ENCODE measurements around the gene MICAL2.

Gene MICAL2

DNA sequence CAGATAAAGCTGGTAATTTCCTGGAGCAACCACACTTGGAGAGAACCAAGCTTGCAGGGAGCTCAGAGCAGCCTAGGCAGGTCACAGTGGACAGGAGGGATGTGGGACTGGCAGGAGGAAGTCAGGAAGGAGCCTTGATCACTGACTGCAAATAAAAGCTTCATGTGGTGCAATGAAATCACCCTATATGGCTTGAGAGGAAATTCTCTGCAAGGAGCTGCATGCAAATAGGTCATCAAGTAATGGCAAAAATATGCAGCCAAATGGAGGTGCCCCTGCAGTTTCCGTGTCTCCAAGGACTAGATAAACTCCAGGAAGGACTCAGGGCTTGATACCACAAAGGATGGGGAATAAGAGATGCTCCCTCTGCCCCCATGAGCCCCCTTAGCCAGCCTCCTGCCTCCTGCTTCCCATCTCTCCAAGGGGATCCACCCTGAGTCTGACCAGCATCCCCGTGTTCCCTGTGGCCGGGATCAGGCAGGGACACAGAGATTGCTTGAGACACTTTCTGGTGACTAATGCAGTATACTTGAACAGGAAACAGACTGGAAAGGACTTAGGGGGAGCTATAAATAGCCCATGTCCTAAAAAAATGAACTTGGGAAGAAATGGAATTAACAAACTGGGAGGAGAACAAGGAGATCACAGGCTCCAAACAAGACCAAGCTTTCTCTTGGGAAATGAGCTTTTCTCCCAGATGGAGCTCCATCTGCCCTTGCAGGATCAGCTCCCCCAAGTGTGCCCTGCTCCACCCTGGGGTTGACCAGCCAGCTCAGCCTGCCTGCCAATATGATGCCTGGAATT lies 23.9 kb upstream of the MICAL2 start:
- in situ Hi-C loops (cut with MboI; ENCODE audit: low pct_unique_long_range_greater_than_20kb, low sequenced_read_pairs, unreplicated experiment): no loop called here
- TF ChIP-seq, protein P1, sequence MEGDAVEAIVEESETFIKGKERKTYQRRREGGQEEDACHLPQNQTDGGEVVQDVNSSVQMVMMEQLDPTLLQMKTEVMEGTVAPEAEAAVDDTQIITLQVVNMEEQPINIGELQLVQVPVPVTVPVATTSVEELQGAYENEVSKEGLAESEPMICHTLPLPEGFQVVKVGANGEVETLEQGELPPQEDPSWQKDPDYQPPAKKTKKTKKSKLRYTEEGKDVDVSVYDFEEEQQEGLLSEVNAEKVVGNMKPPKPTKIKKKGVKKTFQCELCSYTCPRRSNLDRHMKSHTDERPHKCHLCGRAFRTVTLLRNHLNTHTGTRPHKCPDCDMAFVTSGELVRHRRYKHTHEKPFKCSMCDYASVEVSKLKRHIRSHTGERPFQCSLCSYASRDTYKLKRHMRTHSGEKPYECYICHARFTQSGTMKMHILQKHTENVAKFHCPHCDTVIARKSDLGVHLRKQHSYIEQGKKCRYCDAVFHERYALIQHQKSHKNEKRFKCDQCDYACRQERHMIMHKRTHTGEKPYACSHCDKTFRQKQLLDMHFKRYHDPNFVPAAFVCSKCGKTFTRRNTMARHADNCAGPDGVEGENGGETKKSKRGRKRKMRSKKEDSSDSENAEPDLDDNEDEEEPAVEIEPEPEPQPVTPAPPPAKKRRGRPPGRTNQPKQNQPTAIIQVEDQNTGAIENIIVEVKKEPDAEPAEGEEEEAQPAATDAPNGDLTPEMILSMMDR (IDR thresholded peaks at IDR 0.05; ENCODE audit: extremely low read depth, insufficient read depth, missing control alignments): no peak
- DNase-seq (ENCODE audit: low spot score): no peak

DNA sequence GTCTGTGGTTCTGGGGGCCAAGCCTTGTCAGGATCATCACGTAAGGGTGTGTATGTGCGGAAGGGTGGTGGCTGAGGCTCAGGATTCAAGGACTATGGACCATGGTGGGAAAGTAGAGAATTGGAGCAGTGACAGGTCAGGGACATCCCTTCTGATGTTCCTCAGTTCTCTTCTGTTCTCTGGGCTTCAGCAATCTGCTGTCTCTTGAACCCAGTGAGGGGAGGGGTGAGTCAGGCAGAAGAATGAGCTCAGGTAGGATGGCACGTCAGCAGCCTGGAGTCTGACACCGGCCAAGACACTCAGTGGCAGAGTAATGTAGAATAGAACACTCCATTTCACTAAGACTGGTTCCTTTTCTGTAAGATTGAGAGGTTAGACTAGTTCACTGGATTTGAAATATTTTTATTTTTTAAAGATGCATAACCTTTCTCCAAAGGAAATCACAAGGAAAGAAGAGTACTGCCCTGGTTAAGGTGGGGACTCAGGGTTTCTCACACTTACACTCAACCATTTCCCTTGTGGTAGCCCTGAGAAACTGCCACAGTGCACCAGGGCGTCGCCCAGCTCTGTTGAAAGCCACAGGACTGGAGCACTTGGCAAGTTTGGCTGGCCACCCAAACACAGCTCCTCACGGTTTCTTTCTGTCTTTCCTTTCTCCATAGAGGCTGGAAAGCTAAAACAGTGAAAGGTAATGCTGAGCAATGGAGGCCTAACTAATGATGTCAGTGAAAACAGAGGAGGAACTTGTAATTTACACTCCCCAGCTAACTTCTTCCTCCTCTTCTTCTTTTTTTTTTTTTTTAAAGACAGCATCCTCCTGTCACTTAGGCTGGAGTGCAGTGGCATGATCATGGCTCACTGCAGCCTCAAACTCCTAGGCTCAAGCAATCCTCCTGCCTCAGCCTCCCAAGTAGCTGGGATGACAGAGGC lies 23.1 kb upstream of the MICAL2 start:
- no peak for DNase-seq (ENCODE audit: low spot score)

DNA sequence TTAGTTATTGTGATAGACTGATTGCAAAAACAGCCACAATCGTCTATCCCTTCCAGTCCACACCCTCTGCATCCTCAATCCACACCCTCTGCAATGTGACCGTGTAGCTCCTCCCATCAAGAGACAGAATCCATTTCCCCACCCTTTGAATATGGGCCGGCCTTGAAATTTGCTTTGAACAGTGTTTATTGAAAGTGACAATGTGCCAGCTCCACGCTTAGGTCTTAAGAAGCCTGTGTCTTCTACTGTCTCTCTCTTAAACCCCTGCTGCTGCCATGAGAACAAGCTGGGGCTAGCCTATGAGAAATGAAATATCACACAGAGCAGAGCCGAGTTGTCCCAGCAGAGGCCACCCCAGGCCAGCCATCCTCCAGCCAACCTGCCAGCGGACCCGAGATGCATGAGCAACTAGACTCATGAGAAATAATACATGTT lies 22.3 kb upstream of the MICAL2 start:
- DNase-seq (ENCODE audit: low spot score): no peak
- in situ Hi-C loops (cut with MboI; ENCODE audit: low pct_unique_long_range_greater_than_20kb, low sequenced_read_pairs, unreplicated experiment): no loop called here
- TF ChIP-seq, protein P1 (IDR thresholded peaks at IDR 0.05; ENCODE audit: extremely low read depth, insufficient read depth, missing control alignments): peak; percentile 5

More for the DNA sequence above, 23.1 kb upstream of the MICAL2 start:
- in situ Hi-C loops (cut with MboI; ENCODE audit: low pct_unique_long_range_greater_than_20kb, low sequenced_read_pairs, unreplicated experiment): no loop called here
- TF ChIP-seq, protein P1 (IDR thresholded peaks at IDR 0.05; ENCODE audit: extremely low read depth, insufficient read depth, missing control alignments): no peak

DNA sequence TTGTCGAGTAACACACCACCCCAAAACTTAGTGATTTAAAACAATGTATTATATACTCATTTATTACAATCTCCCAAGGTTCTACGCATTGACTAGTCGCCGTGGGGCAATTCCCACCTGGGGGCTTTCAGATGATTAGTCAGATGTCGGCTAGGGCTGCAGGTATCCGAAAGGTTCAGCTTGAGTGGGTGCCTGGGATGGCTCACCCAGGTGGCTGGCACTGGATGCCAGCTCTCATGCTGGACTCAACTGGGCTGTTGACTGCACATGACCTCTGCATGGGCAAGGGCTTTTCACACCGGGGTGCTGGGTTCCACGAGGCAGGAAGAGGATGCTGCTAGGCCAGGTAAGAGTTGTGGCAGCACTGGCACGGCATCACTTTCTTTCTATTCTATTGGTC lies 21.9 kb upstream of the MICAL2 start:
- in situ Hi-C loops (cut with MboI; ENCODE audit: low pct_unique_long_range_greater_than_20kb, low sequenced_read_pairs, unreplicated experiment): no loop called here
- TF ChIP-seq, protein P1 (IDR thresholded peaks at IDR 0.05; ENCODE audit: extremely low read depth, insufficient read depth, missing control alignments): no peak
- DNase-seq (ENCODE audit: low spot score): no peak

DNA sequence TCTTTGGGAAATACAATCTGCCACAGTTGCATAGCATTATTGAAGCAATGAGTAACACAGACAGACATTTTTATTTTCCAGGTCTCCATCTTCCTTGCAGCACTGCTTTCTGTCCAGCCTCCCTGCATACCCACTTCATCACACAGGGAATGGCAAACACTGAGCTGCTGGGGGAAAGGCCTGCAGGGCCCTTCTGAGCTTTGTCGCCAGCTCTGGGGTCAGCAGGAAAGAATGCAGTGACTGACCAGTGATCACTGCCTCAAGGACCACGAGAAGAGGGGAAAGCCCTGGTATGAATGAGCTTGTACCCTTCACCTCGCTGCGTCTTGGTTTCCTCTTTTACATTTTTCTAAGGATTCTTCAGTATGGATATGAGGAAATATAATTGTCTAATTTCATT lies 21.3 kb upstream of the MICAL2 start:
- TF ChIP-seq, protein P1 (IDR thresholded peaks at IDR 0.05; ENCODE audit: extremely low read depth, insufficient read depth, missing control alignments): no peak
- in situ Hi-C loops (cut with MboI; ENCODE audit: low pct_unique_long_range_greater_than_20kb, low sequenced_read_pairs, unreplicated experiment): no loop called here
- no peak for DNase-seq (ENCODE audit: low spot score)

DNA sequence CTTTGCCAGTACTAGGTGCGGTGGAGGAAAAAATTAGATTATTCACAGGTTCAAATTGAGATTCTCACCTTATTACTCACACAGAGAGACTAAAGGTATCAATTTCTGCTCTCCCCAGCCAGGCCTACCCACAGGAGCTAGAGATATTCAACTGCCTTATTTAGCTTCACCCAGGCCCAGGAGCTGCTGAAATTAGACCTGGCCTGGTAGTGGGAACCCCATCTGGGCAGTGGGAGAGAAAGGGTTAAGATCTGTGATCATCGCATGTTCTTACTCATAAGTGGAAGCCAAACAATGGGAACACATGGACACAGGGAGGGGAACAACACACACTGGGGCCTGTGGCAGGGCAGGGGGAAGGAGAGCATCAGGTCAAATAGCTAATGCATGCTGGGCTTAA lies 20.9 kb upstream of the MICAL2 start:
- TF ChIP-seq, protein P1 (IDR thresholded peaks at IDR 0.05; ENCODE audit: extremely low read depth, insufficient read depth, missing control alignments): no peak
- DNase-seq (ENCODE audit: low spot score): no peak
- in situ Hi-C loops (cut with MboI; ENCODE audit: low pct_unique_long_range_greater_than_20kb, low sequenced_read_pairs, unreplicated experiment): no loop called here

All from GM13977 (cell line).